Raji (cell line): ENCODE data around the gene CTTN.

ENCODE experiments used
- POLR2A ChIP-seq: IDR thresholded peaks from 2 replicates; pipeline ENCODE4 v1.6.1; 2011; ENCODE audit warnings: low read depth, low read length, control low read depth; ENCODE audit not compliant: insufficient read depth

CTTN gene

GRCh38 chr11:70368961-70369360 lies 29.4 kb upstream of the CTTN start:
- TF ChIP-seq POLR2A, result no peak

DNA sequence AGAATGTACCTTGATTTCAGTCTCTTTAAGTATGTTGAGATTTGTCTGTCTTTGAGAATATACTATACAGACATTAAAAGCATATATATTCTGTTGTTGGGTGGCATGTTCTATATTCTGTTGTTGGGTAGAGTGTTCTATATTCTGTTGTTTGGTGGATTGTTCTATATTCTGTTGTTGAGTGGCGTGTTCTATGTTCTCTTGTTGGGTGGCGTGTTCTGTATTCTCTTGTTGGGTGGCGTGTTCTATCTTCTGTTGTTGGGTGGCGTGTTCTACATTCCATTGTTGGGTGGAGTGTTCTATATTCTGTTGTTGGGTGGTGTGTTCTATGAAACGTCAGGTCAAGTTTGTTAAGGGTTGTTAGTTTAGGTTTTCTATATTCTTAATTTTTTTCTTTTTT lies 27.1 kb upstream of the CTTN start:
- TF ChIP-seq POLR2A, result no peak

GRCh38 chr11:70372076-70372475 lies 26.3 kb upstream of the CTTN start:
- TF ChIP-seq POLR2A, result no peak

DNA sequence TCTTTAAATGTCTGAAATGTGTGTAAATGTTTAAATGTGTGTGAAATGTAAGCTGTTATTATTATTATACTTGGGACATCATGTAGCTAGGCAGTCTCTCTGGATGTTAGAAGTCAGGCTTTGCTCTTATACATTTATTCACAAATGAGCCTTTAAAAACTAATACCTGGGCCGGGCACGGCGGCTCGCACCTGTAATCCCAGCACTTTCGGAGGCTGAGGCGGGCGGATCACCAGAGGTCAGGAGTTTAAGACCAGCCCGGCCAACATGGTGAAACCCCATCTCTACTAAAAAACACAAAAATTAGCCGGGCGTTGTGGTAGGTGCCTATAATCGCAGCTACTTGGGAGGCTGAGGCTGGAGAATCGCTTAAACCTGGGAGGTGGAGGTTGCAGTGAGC lies 21.7 kb upstream of the CTTN start:
- no peak for TF ChIP-seq POLR2A

DNA sequence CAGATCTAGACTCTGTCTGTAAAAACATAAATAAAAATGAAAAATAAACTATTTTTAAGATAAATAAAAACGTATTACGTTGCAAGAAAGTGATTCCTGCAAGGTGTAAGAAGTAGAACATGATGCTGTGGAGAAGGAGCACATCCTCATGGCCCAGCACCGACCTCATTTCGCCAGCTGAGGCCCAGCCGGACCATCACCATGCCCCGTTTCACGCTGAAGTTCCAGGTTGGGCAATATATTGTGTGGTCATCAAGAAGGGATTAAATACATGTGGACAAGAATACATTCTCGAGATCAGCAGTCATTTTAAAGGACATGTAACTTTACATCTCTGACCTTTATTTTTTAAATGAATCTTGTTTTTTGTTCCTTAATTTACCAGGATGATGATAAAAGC lies 20.7 kb upstream of the CTTN start:
- no peak for TF ChIP-seq POLR2A

DNA sequence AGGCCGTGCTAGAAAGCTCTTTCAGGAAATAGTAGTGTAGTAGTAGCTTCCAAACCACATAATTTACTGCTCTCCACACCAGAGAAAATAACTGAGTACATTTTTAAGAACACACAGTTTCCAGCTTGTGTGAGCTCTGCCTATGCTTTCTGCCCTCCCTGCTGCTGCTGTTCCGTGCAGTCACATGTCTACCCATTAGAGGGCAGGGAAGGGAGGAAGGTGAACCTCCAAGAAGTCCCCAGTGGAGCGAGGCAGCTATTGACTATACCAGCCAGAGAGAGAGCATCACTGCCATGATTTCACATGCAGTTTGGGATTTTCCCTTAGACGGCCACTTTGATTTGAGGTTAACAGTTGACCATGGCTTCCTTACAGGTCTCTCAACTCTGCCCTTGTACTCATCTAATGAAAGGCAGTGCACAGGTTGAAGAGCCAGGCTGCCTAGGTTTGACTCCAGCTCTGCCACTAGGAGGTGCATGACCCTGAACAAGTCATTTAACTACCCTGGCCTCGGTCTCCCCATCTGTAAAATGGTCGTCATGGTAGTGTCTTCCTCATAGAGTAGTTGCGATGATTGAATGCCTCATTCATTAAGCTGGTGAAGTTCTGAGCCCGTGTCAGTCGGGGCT lies 19.7 kb upstream of the CTTN start:
- no peak for TF ChIP-seq POLR2A

DNA sequence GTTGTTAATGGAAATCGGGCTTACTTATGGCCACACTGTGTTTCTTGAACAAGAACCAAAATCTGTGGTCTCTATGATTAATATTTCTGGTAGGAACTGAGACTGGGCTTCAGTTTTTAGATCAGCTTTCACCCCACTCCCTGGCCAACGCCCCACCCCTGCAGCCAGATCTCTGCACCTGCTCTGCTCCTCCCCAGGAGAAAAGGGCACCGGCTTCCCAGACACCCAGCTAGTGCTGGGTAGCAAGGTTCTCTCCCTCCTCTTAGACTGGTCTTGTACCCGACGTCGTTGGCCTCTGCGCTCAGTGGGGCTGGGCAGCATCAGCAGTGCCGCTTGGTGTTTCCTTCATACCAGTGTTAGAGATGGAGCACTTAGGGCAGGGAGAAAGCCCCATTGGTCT lies 17.0 kb upstream of the CTTN start:
- TF ChIP-seq POLR2A, result no peak

DNA sequence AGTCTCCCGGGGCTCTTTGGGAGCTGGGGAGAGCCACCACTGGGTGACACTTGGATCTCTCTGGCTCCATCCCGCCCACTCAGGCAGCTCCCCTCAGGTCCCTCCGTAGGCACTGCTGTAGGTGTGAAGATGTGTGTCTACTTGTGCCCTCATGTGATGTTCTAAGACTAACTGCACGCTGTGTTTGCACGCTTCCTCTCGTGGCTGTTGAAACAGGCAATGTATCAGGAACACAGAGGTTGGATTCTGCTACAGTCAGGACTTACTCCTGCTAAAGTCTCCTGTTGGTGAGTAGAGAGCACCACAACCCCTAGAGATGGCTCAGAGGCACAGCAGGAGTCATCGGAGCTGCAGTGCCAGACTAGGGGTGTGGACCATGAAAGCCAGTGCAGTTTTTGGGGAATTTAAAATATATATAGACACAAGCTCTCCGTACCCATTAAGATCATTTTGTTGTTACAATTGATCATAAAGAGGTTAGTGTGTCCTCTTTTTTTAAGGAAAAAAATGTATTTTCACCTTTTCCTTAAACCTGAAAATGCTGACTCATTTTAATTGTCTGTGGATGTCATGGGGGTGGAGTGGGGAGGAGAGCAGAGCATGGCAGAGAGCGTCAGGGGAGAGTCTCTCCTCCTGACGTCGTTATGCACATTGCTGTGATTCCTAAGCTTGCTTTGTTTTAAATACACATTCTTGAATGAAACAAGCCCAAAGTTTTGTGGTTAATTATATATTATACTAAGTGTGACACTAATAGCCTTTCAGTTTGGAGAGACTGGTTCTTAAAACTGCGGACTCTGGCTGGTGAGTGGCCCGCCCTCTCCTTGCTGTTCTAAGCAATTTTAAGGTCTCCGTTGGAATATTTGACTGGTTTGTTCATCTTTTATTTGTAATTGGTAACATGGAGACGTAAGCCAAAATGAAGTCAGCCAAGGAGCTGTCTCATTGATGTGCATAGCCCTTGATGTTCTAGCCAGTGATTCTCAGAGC lies 16.2 kb upstream of the CTTN start:
- no peak for TF ChIP-seq POLR2A

DNA sequence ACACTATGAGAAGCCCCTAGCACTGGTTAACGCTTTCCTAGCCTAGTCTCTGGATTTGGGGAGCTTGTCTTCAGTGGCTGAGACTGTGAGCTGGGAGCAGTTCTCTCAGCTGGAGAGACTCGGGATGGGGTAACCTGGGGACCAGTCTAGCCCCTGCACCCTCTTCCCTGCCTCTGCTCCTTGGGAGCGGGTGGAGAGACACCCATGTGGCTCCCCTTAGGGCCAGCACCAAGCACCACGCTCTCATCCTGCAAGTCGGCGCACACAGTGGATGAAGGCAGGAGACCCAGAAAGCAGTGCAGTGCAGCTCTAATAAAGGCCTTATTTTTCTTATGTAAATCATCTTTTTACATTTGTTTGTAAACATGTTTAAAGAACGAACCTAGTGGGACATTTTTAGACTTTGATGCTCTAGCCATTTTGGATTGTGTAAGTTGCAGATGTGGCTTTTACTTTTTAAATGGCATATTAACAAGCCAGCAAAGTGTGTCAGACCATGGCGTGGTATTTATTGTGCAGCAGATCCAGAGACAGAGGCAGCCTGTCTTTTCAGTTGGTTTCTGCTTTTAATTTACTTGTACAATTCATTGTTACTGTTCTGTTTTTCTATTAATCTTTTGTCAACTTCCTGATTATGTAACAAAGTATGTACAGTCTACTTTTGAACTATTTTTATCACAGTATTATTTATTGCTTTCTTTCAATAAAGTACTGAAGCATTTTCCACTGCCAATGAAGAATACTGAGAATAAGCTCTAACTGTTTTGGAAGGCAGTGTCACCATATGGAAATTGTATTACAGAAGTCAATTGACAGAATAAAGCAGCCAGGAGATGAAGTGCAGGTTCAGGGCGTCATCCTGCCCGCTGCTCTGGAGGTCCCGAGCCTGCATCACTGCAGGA lies 14.4 kb upstream of the CTTN start:
- no peak for TF ChIP-seq POLR2A

DNA sequence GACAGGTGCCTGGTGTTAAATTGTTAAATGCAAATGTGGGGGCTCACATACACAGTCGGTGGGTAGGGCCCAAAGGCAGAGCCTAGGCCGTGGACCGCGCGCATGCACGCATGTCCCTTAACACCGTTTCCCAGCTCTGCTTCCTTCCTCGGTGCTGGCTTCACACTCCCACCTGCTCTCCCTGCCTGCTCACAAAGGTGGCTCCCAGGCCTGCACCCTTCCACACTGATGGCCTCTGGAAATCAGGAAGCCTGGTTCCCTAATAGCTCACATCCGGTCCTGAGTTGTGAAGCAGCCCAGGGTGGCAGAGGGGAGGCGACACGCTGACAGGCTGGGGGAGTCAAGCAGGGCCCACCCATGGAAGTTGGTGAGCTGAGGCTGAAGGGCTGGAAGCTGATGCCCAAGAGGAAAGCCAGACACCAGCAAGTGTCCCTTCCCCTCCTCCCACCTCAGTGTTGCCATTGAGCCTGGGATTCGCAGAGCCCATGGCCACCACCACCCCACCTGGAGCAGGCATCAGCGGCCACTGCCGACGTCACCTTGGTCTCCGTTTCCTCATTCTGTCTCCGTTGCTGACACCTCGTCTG lies 13.7 kb upstream of the CTTN start:
- no peak for TF ChIP-seq POLR2A

GRCh38 chr11:70387564-70387963 lies 10.8 kb upstream of the CTTN start:
- TF ChIP-seq POLR2A, result no peak

GRCh38 chr11:70389201-70389600 lies 9.1 kb upstream of the CTTN start:
- TF ChIP-seq POLR2A, result no peak

DNA sequence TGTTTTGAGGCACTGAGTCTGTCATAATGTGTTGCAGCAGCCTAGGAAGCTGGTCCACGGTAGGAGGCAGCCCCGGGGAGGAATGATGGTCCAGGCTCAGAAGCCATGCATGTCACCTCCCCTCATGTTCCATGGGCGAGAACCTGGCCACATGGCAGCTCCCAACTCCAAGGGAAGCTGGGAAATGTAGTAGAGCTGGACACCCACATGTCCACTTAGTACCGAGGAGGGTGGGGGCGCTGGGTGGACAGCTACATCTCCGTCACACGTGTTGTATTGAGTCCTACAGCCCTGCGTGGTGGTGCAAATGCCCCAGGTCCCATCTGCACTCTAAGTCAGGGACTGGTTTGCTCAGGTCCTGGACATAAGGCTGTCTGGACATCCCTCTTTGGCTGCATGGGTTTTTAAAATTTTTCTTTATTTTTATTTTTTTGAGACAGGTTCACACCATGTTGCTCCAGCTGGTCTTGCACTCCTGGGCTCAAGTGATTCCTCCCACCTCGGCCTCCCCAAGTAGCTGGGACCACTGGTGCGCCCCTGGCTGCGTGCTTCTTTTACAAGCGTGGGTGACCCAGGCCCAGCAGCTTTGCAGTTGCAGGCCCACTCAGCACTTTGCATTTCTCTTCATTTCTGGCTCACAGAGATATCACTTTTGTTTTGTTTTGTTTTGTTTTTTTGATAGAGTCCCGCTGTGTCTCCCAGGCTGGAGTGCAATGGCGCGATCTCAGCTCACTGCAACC lies 3.9 kb upstream of the CTTN start:
- no peak for TF ChIP-seq POLR2A

DNA sequence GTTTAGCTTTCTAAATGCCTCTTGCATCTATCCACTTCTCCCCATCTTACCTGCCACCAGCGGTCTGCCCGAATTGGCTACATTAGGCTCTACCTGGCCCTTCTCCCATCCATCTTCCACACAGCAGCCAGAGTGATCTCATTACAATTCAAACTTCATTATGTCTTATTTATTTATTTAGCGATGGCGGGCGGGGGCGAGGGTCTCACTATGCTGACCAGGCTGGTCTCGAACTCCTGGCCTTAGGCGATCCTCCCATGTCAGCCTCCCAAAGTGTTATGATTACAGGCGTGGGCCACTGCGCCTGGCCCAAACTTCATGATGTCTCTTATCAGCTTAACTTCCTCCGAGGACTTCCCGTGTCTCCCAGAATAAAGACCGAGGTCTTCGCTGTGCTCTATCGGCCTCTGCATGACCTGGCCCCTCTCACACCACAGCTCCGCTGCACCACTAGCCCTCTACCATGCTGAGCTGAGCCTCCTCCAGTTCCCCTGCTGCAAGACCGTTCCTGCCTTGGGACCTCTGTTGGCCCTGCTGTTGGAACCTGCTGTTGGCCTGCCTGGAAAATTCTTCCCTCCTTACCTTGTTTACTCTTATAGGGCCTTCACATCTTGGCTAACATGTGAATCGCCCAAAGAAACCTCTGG lies 870 bp upstream of the CTTN start:
- TF ChIP-seq POLR2A, result no peak
